ENCODE measurements around the gene NECTIN4. TPM values are rescaled to one million over a fixed set of nuclear protein-coding genes. Genes with fewer than 3 reads are reported as not detected.

The NECTIN4 gene
- total RNA-seq, 1 experiment from 2014 or later, result 0.20 TPM

GRCh38 chr1:161131523-161132409 is 42.4 kb upstream of the NECTIN4 start:
- intact Hi-C loops (cut with micrococcal nuclease; ENCODE audit: unreplicated experiment), result loop anchor here (1.0 kb wide), 1 partner anchor 12 kb away; no protein-coding TSS in a partner anchor
- H3K27ac Mint-ChIP-seq (ENCODE audit: unreplicated experiment), result no peak overlapping the region
- BruUV-seq (replicated peaks), result no TSS peak
- H3K9me3 Mint-ChIP-seq (ENCODE audit: unreplicated experiment), result no peaks in the 10 kb centered on the region
- ChIA-PET POLR2A (interaction anchor here (0.6 to 2.4 kb wide), 7 partner anchors 9 to 111 kb away, joined by 3 to 15 read pairs (median 6); partner anchors contain the start of genes F11R, NIT1, PFDN2 and PPOX), CTCF (interaction anchor here (1.1 to 1.6 kb wide), 3 partner anchors 14 to 60 kb away, joined by 3 to 6 read pairs (median 5); partner anchors contain the start of genes KLHDC9, NIT1 and PFDN2)
- peaks cover 10% of the 10 kb centered on the region for H3K36me3 Mint-ChIP-seq (ENCODE audit: insufficient read depth, unreplicated experiment)
- H3K9me3 ChIP-seq, result no peaks in the 10 kb centered on the region
- no peak for TF ChIP-seq CTCF (IDR thresholded peaks at IDR 0.05; ENCODE audit: insufficient read depth in 1 of 2, low read depth in 1 of 2, low read length in 1 of 2, severe bottlenecking in 1 of 2, unreplicated experiment in 1 of 2)
- H3K36me3 ChIP-seq (ENCODE audit: control insufficient read depth, insufficient read depth, low read length), result no peaks in the 10 kb centered on the region; the same call in 1 of the 2 replicates
- H3K27me3 ChIP-seq (replicated peaks; ENCODE audit: control insufficient read depth, insufficient read depth, low read length), result no peaks in the 10 kb centered on the region
- no peaks in the 10 kb centered on the region for H3K4me1 ChIP-seq
- H3K4me3 ChIP-seq (ENCODE audit: low read depth, low read length), result peak overlapping the region; percentile 71
- peaks cover 3% of the 10 kb centered on the region for H3K4me1 Mint-ChIP-seq (ENCODE audit: low read depth, unreplicated experiment)
- no peak for DNase-seq
- H3K4me3 Mint-ChIP-seq (ENCODE audit: unreplicated experiment), result no peak overlapping the region
- no peaks in the 10 kb centered on the region for H3K27me3 Mint-ChIP-seq (ENCODE audit: insufficient read depth, unreplicated experiment)

DNA sequence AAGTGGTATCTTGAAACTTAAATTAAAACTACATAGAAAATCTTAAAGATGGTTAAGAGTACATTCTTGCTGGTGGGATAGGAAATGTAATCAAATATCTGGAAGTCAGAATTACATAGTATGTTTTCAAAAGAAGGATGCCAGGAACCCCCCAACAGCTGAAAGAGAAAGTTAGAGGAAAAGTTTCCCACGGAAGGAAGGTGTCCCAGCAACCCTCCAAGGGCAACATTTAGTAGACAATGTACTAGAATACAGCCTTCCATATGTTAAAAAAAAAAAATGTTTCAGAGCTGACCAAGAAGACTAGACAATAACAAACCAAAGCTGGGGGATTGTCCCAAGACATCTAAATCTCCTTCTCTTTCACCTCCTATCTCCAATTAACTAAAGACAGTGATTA is 40.9 kb upstream of the NECTIN4 start:
- Mint-ChIP-seq H3K36me3 (ENCODE audit: insufficient read depth, unreplicated experiment) (peaks cover 23% of the 10 kb centered on the region), H3K9me3 (ENCODE audit: unreplicated experiment) (no peaks in the 10 kb centered on the region), H3K27ac (ENCODE audit: unreplicated experiment) (no peak overlapping the region), H3K4me1 (ENCODE audit: low read depth, unreplicated experiment) (no peaks in the 10 kb centered on the region), H3K27me3 (ENCODE audit: insufficient read depth, unreplicated experiment) (no peaks in the 10 kb centered on the region), H3K4me3 (ENCODE audit: unreplicated experiment) (no peak overlapping the region)
- Histone ChIP-seq H3K4me1 (no peaks in the 10 kb centered on the region), H3K36me3 (ENCODE audit: control insufficient read depth, insufficient read depth, low read length) (no peaks in the 10 kb centered on the region; the same call in 1 of the 2 replicates), H3K27me3 (replicated peaks; ENCODE audit: control insufficient read depth, insufficient read depth, low read length) (no peaks in the 10 kb centered on the region), H3K4me3 (ENCODE audit: low read depth, low read length) (no peak overlapping the region), H3K9me3 (no peaks in the 10 kb centered on the region)
- DNase-seq, result no peak
- TF ChIP-seq CTCF (IDR thresholded peaks at IDR 0.05; ENCODE audit: insufficient read depth in 1 of 2, low read depth in 1 of 2, low read length in 1 of 2, severe bottlenecking in 1 of 2, unreplicated experiment in 1 of 2), result no peak
- ChIA-PET POLR2A (no interaction called here), CTCF (no interaction called here)
- intact Hi-C loops (cut with micrococcal nuclease; ENCODE audit: unreplicated experiment), result no loop called here
- BruUV-seq (replicated peaks), result no TSS peak

GRCh38 chr1:161128591-161129420 is 39.4 kb upstream of the NECTIN4 start:
- Mint-ChIP-seq H3K9me3 (ENCODE audit: unreplicated experiment) (no peaks in the 10 kb centered on the region), H3K4me1 (ENCODE audit: low read depth, unreplicated experiment) (no peaks in the 10 kb centered on the region), H3K4me3 (ENCODE audit: unreplicated experiment) (no peak overlapping the region), H3K36me3 (ENCODE audit: insufficient read depth, unreplicated experiment) (peaks cover 38% of the 10 kb centered on the region), H3K27me3 (ENCODE audit: insufficient read depth, unreplicated experiment) (no peaks in the 10 kb centered on the region), H3K27ac (ENCODE audit: unreplicated experiment) (no peak overlapping the region)
- intact Hi-C loops (cut with micrococcal nuclease; ENCODE audit: unreplicated experiment), result no loop called here
- ChIA-PET CTCF (no interaction called here), POLR2A (no interaction called here)
- H3K4me3 ChIP-seq (ENCODE audit: low read depth, low read length), result no peak overlapping the region
- H3K9me3 ChIP-seq, result no peaks in the 10 kb centered on the region
- H3K27me3 ChIP-seq (replicated peaks; ENCODE audit: control insufficient read depth, insufficient read depth, low read length), result no peaks in the 10 kb centered on the region
- H3K36me3 ChIP-seq (ENCODE audit: control insufficient read depth, insufficient read depth, low read length), result peaks cover 1% of the 10 kb centered on the region; the same call in 1 of the 2 replicates
- no peak for DNase-seq
- no peak for TF ChIP-seq CTCF (IDR thresholded peaks at IDR 0.05; ENCODE audit: insufficient read depth in 1 of 2, low read depth in 1 of 2, low read length in 1 of 2, severe bottlenecking in 1 of 2, unreplicated experiment in 1 of 2)
- no peaks in the 10 kb centered on the region for H3K4me1 ChIP-seq
- BruUV-seq (replicated peaks), result no TSS peak

All from Caco-2 (cell line).